Measurements from ENCODE around the gene GNG8.

- TF ChIP-seq EZH2phosphoT487 (IDR thresholded peaks at IDR 0.05; ENCODE audit: low read depth, severe bottlenecking, unreplicated experiment) (no peak), CTCF (IDR thresholded peaks at IDR 0.05; ENCODE audit: poor library complexity) (no peak)
Measured at GRCh38 chr19:46660008-46660517, 24.1 kb upstream of the GNG8 start.

Measured in hepatocyte (in vitro differentiated cells).